GM11168 (cell line): ENCODE measurements around the gene B3GNT7.

Experiments
- in situ Hi-C: fragments of 300-500 bp; cut with MboI; formaldehyde crosslinking; loops from one replicate; pipeline ENCODE4 v1.12.0; 2022; ENCODE audit warnings: low sequenced_read_pairs; ENCODE audit not compliant: unreplicated experiment

The B3GNT7 gene

GRCh38 chr2:231383416-231384108 is 11.9 kb upstream of the B3GNT7 start:
- in situ Hi-C loops: no loop called here

DNA sequence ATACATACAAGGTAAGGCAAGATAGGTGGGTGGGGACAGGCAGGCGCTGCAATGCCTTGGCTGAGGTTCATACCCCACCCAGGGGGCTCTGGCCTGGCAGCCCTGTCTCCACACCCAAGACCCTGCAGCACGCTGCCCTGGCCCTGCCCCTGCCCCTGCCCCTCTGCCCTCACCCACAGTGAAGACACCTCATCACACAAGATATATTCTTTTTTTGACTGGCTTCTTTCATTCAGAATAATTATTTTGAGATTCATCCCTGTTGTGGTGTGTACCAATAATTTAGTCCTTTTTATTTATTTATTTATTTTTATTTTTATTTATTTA is 11.4 kb upstream of the B3GNT7 start:
- in situ Hi-C loops: no loop called here

- in situ Hi-C loops: loop anchor here (5.0 kb wide), 1 partner anchor 68 kb away; no protein-coding TSS in a partner anchor
Measured at GRCh38 chr2:231384970-231385369, 10.5 kb upstream of the B3GNT7 start.

DNA sequence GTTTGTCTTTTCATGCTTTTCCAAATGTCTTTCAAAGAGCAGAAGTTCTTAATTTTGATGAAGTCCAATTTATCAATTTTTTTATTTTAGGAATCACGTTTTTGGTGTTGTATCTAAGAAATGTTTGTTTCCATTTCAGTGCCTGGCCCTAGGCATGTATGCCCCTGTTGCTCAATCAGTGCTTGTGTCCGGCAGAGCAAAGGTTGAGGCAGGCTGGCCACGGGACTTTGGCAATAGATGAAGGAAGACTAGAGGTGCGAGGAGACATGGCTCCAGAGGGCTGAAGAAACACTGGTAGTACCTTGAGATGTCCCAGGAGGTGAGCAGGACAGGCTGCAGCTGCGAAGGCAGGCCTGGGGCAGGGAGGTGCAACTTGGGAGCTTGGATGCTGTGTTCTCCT is 10.1 kb upstream of the B3GNT7 start:
- in situ Hi-C loops: loop anchor here (5.0 kb wide), 1 partner anchor 68 kb away; no protein-coding TSS in a partner anchor

DNA sequence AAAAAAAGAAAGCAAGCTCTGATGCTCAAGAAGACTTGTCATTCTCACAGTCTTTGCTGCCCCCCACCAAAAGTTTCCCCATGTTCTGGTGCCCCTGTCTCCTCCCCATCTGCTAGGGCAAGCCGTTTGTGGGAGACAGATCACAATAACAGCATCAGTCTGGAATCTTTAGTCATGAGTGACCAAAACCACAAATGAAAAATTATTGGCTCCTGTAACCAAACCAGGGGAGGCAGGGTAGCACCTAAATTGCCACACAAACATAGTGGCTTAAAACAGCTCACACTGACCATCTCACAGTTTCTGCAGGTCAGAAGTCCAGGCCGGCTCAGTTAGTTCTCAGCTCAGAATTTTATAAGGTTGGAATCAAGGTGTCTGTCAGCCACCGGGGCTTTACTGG is 9.1 kb upstream of the B3GNT7 start:
- in situ Hi-C loops: loop anchor here (5.0 kb wide), 1 partner anchor 69 kb away; no protein-coding TSS in a partner anchor

GRCh38 chr2:231387904-231388724 is 7.4 kb upstream of the B3GNT7 start:
- in situ Hi-C loops: loop anchor here (5.0 kb wide), 1 partner anchor 71 kb away; no protein-coding TSS in a partner anchor

DNA sequence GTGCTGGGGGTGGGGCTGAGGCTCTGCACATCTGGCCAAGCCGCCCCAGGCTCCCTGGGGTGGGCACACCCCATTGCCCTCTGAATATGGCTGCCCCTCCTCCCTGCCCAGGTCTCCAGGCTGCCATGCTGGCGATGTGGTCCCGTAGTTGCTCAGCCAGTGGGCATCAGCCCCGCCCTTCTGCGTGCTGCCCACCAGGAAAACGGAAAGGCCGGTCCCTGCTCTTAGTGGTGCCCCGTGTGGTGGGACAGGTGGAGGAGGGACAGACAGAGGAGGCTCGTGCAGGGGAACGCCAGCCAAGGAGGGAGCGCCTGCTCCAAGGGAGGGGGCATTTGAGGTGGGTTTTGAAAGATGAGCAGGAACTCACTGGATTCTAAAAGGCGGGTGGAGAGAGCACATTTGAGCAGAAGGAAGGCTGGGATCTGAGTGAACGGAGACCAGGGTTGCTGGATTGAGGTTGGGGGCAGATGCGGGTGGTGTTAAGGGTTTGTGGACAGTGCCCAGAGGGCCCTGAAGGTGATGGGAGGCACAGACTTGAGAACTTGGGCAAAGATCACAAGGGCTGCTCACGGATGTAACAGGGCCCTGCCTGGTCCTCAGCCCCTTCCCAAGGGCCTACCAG is 6.7 kb upstream of the B3GNT7 start:
- in situ Hi-C loops: loop anchor here (5.0 kb wide), 1 partner anchor 72 kb away; no protein-coding TSS in a partner anchor

DNA sequence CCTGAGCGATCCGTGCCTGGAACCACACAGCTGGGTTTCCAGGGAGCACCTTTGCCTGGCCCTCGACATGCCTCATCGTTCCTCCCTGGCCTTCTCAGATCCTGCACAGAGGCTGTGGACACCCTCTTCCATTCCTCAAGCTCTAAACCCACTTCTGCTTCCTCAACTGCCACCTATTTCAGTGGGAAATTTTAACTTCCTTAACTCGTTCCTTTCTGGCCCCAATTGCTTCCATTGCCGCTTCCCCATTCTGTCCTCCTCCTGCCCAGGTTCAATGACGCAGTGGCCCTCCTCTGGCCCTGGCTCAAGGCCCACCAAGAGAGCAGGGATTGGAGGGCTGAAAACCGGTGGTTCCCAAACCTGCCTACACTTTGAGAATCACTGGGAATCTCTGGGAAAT is 4.8 kb upstream of the B3GNT7 start:
- in situ Hi-C loops: no loop called here

GRCh38 chr2:231391981-231392380 is 3.5 kb upstream of the B3GNT7 start:
- in situ Hi-C loops: no loop called here

- in situ Hi-C loops: no loop called here
Measured at GRCh38 chr2:231392431-231393148, 2.9 kb upstream of the B3GNT7 start.

DNA sequence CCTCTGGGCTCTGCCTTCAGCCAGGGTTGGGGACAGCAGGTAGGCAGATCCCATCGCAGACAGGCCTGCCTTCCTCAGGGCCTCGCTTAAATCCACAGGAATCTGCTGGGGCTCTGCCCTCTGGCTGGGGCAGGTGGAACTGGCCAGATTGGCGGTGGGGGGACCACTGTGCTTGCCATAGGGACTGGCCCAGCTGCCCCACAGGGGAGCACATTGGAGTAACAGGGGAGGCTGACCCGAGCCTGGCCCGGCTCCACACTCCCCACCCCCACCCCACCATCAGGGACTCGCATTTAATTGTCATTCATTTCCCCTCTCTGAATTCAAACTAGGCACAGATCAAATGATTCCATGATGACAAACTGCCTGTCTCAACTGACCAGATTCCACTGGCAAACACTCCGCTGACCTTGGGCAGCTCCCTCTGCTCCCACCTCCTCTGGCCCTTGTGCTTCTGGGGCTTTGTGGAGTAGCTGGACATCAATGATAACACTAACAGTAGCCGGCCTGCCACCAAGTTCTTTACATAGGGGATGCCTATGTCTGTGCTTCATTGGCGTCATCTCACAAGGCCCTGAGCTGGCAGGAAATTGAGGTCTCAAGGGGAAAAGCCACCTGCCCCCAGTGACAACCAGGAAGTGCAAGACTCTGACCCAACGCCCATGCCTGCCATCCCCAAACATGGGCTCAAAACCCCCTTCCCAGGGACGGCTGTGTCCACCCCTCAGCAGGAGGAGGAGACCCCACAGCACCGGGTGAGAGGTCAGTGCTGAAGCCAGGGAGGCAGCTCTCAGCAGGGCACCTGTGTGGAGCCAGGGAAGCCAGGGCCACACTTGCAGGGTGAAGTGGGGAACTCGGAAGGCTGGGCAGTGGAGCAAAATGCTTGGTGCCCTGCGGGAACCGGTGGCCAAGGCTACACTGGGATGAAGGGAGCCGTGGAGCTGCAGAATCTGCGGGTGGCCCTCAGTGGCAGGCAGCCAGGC is 2.1 kb upstream of the B3GNT7 start:
- in situ Hi-C loops: no loop called here

- in situ Hi-C loops: no loop called here
Measured at GRCh38 chr2:231394211-231395141, 1.0 kb upstream of the B3GNT7 start.

DNA sequence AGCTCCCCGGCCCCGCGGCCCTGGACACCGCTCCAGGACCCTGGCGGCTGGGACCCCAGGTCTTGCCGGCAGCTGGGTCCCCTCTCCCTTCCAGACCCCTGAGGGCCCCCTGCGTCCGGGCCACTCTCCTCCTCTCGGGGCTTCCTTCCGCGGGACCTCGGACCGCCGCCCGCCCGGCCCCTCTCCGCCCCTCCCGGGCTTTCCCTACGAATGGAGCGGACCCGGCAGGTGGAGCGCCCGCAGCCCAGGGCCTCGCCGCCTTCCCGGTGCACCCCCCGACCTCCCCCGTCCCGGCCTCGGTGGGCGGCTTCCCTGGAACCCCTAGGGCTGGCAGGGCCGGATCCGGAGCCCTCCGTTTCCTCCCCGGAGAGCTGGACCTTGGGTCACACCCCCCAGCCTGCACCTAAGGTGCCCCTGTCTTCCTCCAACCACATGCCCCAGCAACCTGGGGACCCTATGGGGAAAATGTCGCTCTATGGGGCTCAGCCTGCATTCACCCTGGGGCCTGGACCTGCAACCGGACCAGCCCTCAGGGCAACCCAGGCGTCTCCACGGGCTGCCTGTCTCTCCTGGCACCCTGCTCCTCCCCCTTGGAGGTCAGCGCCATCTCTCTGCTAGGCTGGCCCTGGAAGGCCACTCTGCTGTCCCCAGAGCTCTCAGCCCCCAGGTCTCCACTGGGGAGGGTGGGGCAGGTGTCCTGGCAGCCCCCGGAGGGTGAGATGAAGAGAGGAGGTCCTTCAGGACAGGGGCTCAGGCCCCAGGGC is 730 bp downstream of the B3GNT7 start:
- in situ Hi-C loops: no loop called here

- in situ Hi-C loops: no loop called here
Measured at GRCh38 chr2:231397011-231397927, 1.8 kb downstream of the B3GNT7 start.

DNA sequence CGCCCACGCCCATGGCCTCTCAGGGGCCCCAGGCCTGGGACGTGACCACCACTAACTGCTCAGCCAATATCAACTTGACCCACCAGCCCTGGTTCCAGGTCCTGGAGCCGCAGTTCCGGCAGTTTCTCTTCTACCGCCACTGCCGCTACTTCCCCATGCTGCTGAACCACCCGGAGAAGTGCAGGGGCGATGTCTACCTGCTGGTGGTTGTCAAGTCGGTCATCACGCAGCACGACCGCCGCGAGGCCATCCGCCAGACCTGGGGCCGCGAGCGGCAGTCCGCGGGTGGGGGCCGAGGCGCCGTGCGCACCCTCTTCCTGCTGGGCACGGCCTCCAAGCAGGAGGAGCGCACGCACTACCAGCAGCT is 2.4 kb downstream of the B3GNT7 start:
- in situ Hi-C loops: no loop called here

DNA sequence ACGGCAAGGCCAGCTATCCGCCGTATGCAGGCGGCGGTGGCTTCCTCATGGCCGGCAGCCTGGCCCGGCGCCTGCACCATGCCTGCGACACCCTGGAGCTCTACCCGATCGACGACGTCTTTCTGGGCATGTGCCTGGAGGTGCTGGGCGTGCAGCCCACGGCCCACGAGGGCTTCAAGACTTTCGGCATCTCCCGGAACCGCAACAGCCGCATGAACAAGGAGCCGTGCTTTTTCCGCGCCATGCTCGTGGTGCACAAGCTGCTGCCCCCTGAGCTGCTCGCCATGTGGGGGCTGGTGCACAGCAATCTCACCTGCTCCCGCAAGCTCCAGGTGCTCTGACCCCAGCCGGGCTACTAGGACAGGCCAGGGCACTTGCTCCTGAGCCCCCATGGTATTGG is 3.1 kb downstream of the B3GNT7 start:
- in situ Hi-C loops: no loop called here
